Activated CD4-positive, alpha-beta T cell treated with anti-CD3 and anti-CD28 coated beads, Interleukin-2, amount 10 ng/mL, durations not matched to agents 24 days and 14 days (primary cell): ENCODE measurements around the gene PTDSS2. TPM values are rescaled to one million over a fixed set of nuclear protein-coding genes. Genes with fewer than 3 reads are reported as not detected.

ENCODE experiments used
- DNase-seq: peaks from one replicate; pipeline ENCODE4 v3.0.0; 2022
- H3K27ac Mint-ChIP-seq: one replicate; pipeline ENCODE4 v1.8.0; 2022; ENCODE audit warnings: mild to moderate bottlenecking, mixed read lengths
- H3K27me3 Mint-ChIP-seq: one replicate; pipeline ENCODE4 v1.8.0; 2022; ENCODE audit warnings: mixed read lengths
- H3K36me3 Mint-ChIP-seq: one replicate; pipeline ENCODE4 v1.8.0; 2022; ENCODE audit warnings: low read depth, mild to moderate bottlenecking, mixed read lengths
- H3K4me1 Mint-ChIP-seq: one replicate; pipeline ENCODE4 v1.8.0; 2021; ENCODE audit warnings: mixed read lengths
- H3K4me3 Mint-ChIP-seq: one replicate; pipeline ENCODE4 v1.8.0; 2022; ENCODE audit warnings: mild to moderate bottlenecking, moderate library complexity, mixed read lengths
- H3K9me3 Mint-ChIP-seq: one replicate; pipeline ENCODE4 v1.8.0; 2021; ENCODE audit warnings: mixed read lengths
- intact Hi-C: fragments of 100-400 bp; cut with micrococcal nuclease; formaldehyde crosslinking; loops from one replicate; pipeline ENCODE4 v1.15.1; 2023
- total RNA-seq: library from RNA; stranded (reverse); gene quantifications from 2 replicates; pipeline ENCODE4 v1.2.3, GENCODE V29; 2022

The PTDSS2 gene
- total RNA-seq, 1 donor from 2014 or later = 31.0 TPM

DNA sequence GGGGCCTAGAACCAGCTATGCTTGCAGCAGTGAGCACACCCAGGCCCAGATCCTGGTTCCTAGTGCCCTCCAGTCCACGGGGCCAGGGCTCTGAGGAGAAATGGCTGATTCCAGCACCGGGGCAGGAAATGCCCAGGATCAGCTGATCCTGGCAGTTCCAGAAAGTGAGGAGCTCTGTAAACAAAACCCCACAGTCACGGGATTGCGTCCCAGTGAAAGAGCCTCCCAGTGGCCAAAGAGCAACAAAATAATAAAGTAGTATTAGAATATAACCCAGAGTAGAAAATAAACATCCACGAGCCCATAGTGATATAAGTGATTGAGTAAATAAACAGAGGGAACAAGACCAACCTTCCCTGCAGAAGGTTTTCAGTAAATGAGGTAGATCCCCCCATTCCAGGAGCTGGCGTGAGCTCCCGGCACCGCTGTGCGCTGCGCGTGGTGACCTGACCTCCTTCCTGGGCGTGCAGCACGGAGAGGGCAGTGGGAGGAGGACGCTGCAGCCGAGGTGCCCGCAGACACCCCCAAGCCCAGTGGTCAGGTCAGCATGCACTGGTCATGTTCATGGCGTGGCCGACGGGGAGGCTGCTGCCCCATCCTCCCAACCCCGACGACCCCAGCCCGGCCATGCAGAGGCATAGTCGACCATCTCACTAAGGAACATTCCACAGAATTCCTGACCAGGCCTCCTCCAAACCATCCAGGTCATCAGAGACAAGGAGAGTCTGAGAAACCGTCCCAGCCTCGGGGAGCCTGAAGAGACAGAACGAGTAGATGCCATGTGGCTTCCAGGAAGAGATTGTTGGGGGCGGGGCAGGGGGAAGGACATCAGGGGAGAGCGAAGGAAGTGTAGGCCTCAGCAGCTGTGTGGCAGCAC lies 19.8 kb downstream of the PTDSS2 start:
- Mint-ChIP-seq H3K4me3 (no peak overlapping the region), H3K9me3 (no peaks in the 10 kb centered on the region), H3K36me3 (peaks cover 3% of the 10 kb centered on the region), H3K27ac (no peak overlapping the region), H3K27me3 (no peaks in the 10 kb centered on the region), H3K4me1 (no peaks in the 10 kb centered on the region)
- DNase-seq = no peak
- intact Hi-C loops = no loop called here

DNA sequence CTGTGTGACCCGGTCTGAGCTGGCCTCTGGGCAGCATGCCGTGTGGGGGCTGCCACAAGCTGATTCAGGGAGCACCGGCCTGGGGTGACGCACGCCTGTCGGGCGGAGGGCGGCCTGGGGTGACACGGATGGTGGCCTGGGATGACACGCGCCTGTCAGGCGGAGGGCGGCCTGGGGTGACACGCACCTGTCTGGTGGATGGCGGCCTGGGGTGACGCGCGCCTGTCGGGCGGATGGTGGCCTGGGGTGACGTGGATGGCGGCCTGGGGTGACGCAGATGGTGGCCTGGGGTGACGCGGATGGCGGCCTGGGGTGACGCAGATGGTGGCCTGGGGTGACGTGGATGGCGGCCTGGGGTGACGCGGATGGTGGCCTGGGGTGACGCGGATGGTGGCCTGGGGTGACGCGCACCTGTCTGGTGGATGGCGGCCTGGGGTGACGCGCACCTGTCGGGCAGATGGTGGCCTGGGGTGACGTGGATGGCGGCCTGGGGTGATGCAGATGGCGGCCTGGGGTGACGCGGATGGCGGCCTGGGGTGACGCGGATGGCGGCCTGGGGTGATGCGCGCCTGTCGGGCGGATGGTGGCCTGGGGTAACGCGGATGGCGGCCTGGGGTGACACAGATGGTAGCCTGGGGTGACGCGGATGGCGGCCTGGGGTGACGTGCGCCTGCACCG lies 21.5 kb downstream of the PTDSS2 start:
- DNase-seq = no peak
- no peaks in the 10 kb centered on the region for H3K9me3 Mint-ChIP-seq
- intact Hi-C loops = no loop called here
- no peaks in the 10 kb centered on the region for H3K4me1 Mint-ChIP-seq
- no peak overlapping the region for H3K4me3 Mint-ChIP-seq
- no peaks in the 10 kb centered on the region for H3K36me3 Mint-ChIP-seq
- H3K27me3 Mint-ChIP-seq = no peaks in the 10 kb centered on the region
- no peak overlapping the region for H3K27ac Mint-ChIP-seq

DNA sequence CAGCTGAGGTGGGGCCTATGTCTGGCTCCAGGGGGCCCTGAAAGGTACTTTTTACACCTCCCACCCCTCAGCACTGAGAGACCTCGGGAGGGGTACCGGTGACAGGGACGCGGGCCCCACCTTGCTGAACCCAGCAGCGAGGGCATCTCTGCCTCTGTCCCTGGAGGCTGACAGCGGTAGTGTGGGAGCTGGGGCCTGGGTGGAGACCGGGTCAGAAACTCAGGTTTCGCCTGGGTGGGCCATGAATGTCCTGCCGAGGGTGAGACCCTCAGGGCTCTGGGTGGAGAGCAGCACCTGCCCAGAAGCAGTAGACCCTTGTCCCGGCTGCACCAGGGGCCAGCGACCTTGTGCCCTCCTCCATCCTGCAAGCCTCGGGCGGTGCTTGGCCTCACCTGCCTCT lies 22.2 kb downstream of the PTDSS2 start:
- no peak for DNase-seq
- no peaks in the 10 kb centered on the region for H3K27me3 Mint-ChIP-seq
- H3K27ac Mint-ChIP-seq = no peak overlapping the region
- no peaks in the 10 kb centered on the region for H3K4me1 Mint-ChIP-seq
- no peaks in the 10 kb centered on the region for H3K9me3 Mint-ChIP-seq
- no peak overlapping the region for H3K4me3 Mint-ChIP-seq
- no peaks in the 10 kb centered on the region for H3K36me3 Mint-ChIP-seq
- intact Hi-C loops = no loop called here

DNA sequence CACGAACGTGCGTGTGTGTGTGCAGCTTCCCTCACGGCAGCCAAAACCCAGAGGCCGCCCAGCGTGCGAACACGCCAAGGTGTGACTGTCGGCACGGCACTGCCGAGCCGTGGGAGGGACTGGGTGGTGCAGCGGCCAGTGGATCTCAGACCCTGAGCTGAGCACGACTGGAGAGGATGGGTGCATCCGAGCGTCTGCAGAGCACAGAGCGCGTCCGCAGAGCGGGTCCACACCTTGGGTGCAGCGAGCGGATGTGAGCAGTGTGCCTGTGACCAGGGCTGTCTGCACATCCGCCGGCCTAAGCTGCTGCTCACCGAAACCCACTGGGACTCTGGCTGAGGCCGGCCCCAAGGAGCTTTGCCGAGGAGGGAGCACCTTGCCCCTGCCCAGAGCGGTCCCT lies 22.7 kb downstream of the PTDSS2 start:
- Mint-ChIP-seq H3K4me3 (no peak overlapping the region), H3K27ac (no peak overlapping the region), H3K9me3 (no peaks in the 10 kb centered on the region), H3K4me1 (no peaks in the 10 kb centered on the region), H3K27me3 (no peaks in the 10 kb centered on the region), H3K36me3 (no peaks in the 10 kb centered on the region)
- intact Hi-C loops = no loop called here
- DNase-seq = no peak

DNA sequence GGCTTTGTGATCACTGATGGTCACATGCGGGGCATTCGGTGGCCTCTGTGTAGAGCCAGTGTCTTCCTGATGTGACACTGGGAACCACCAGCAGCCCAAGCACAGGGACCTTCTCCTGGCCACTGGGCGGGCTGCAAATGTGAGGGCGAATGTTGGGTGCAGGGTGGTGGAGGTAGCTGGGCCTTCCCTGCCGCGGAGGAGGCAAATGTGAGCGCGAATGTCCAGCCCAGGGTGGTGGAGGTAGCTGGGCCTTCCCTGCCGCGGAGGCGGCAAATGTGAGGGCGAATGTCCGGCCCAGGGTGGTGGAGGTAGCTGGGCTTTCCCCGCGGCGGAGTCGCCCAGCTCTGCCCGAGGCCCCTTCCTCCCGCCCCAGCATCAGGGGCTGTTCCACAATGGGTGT lies 23.3 kb downstream of the PTDSS2 start:
- H3K36me3 Mint-ChIP-seq = no peaks in the 10 kb centered on the region
- H3K9me3 Mint-ChIP-seq = no peaks in the 10 kb centered on the region
- H3K27ac Mint-ChIP-seq = no peak overlapping the region
- no peaks in the 10 kb centered on the region for H3K27me3 Mint-ChIP-seq
- no peaks in the 10 kb centered on the region for H3K4me1 Mint-ChIP-seq
- no peak overlapping the region for H3K4me3 Mint-ChIP-seq
- intact Hi-C loops = no loop called here
- DNase-seq = no peak

DNA sequence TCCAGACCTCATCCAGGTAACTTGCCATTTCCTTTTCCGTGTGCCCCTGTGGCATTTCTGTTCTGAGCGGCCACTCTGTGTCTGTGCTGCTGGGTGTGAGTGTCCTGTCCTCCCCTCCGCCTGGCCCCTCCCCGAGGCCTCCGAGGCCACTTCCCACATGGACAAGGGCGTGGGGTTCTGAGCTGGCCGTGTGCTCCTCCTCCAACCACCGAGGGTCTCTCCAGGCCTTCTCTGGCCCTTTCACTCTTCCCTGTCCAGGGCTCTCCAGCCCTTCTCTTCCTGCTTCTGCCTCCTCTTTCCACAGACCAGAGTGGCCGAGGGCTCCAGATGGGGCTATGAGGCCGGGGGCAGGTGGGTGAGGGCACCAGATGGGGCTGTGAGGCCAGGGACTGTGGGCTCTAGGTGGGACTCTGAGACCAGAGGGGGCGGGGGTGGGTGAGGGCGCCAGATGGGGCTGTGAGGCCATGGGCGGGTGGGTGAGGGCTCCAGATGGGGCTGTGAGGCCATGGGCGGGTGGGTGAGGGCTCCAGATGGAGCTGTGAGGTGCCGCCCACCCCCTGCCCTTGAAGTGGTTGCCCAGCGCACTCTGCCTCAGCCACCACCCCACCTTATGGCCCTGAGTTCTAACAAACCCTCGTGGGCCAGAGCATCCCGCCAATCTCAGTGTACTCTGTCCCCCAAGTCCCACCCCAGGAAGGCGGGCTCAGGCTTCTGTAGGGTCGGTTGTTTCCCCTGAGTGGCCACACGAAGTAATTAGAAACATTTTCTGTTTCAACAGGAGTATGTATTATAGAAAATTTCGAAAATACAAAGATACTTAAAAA lies 24.1 kb downstream of the PTDSS2 start:
- intact Hi-C loops = no loop called here

DNA sequence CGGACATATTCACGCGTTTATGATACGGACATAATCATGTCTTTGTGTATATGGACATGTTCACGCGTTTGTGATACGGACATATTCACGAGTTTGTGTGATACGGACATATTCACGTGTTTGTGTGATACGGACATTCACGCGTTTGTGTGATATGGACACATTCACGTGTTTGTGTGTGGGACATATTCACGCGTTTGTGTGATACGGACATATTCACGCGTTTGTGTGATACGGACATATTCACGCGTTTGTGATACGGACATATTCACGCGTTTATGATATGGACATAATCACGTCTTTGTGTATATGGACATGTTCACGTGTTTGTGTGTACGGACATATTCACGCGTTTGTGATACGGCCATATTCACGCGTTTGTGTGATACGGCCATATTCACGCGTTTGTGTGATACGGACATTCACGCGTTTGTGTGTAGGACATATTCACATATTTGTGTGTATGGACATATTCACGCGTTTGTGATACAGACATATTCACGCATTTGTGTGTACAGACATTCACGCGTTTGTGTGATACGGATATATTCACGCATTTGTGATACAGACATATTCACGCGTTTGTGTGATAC lies 24.9 kb downstream of the PTDSS2 start:
- Mint-ChIP-seq H3K4me3 (no peak overlapping the region), H3K27me3 (no peaks in the 10 kb centered on the region), H3K4me1 (no peaks in the 10 kb centered on the region), H3K36me3 (no peaks in the 10 kb centered on the region), H3K27ac (no peak overlapping the region), H3K9me3 (no peaks in the 10 kb centered on the region)
- no peak for DNase-seq
- intact Hi-C loops = no loop called here

More for the DNA sequence above, 24.1 kb downstream of the PTDSS2 start:
- DNase-seq = no peak
- Mint-ChIP-seq H3K4me3 (no peak overlapping the region), H3K27ac (no peak overlapping the region), H3K9me3 (no peaks in the 10 kb centered on the region), H3K27me3 (no peaks in the 10 kb centered on the region), H3K36me3 (no peaks in the 10 kb centered on the region), H3K4me1 (no peaks in the 10 kb centered on the region)

DNA sequence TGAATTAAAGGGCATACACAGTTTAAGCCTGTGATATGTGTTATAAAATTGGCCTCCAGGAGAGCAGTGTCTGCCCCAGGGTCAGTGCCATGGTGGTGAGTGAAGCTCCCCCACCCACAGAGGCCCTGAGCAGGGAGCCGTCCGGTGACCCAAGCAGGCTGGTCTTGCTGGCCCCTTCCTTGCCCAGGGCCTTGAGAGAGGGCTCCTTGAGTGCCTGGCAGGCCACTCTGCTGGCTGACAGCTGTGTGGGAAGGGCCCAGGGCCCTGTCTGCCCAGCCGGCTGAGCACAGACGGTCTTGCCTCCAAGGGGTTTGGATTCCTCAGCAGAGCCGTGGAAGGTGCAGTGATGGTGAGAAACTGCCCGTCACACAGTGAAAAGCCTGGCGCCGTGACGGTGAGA lies 25.9 kb downstream of the PTDSS2 start:
- Mint-ChIP-seq H3K4me3 (no peak overlapping the region), H3K36me3 (no peaks in the 10 kb centered on the region), H3K9me3 (no peaks in the 10 kb centered on the region), H3K4me1 (no peaks in the 10 kb centered on the region), H3K27me3 (no peaks in the 10 kb centered on the region), H3K27ac (no peak overlapping the region)
- DNase-seq = no peak
- intact Hi-C loops = no loop called here

DNA sequence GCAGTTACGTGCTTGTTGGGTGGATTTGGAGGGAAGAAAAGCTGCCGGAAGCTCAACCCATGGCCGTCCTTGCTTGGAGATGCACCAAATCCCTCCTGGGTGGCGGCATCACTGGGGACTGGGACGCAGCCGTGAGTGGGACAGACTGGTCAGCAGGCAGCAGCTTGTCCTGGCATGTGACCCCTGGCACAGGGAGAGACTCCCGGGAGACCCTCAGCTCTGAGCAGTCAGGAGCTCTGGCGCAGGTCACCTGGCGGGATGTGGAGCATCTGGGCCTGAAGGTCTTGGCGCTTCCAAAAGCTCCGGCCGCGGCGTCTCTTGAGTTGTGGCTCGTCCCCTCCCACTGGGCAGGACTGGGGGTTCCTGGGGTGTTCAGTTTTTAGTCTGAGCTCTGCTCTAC lies 26.3 kb downstream of the PTDSS2 start:
- no peaks in the 10 kb centered on the region for H3K4me1 Mint-ChIP-seq
- H3K4me3 Mint-ChIP-seq = no peak overlapping the region
- intact Hi-C loops = no loop called here
- H3K27ac Mint-ChIP-seq = no peak overlapping the region
- no peaks in the 10 kb centered on the region for H3K27me3 Mint-ChIP-seq
- H3K36me3 Mint-ChIP-seq = no peaks in the 10 kb centered on the region
- no peak for DNase-seq
- no peaks in the 10 kb centered on the region for H3K9me3 Mint-ChIP-seq

DNA sequence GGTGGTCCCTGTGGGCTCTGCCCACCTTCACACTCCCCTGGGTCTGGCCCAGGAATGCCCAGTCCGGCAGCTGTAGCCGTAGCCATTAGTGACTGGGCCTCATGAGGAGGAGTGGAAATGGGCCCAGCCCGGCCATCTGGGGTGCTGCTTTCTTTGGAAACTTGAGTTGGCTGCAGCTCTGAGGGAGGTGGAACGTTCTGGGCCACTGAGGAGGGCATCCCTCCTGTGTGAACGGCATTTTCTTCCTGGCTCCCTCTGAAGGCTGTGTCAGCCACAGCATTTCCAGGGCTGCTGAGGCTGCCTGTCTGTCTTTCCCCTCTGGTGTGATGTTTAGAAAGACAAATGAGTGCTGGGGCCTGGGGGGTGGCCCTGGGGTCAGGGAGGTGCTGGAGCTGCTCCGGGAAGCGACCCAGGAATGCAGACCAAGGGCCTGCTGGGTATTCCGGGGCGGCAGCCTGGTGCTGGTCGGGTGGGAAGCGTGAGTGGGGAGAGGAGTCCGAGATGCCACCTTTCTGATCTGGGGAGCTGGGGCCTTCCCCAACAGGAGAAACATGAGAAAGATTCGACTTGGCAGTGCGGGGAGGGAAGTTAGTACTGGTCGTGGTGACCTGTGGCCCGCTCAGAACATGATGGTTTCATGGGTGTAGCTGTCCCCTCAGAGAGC lies 27.1 kb downstream of the PTDSS2 start:
- H3K9me3 Mint-ChIP-seq = no peaks in the 10 kb centered on the region
- H3K27me3 Mint-ChIP-seq = no peaks in the 10 kb centered on the region
- no peaks in the 10 kb centered on the region for H3K36me3 Mint-ChIP-seq
- H3K27ac Mint-ChIP-seq = no peak overlapping the region
- intact Hi-C loops = no loop called here
- no peak overlapping the region for H3K4me3 Mint-ChIP-seq
- no peak for DNase-seq
- no peaks in the 10 kb centered on the region for H3K4me1 Mint-ChIP-seq

DNA sequence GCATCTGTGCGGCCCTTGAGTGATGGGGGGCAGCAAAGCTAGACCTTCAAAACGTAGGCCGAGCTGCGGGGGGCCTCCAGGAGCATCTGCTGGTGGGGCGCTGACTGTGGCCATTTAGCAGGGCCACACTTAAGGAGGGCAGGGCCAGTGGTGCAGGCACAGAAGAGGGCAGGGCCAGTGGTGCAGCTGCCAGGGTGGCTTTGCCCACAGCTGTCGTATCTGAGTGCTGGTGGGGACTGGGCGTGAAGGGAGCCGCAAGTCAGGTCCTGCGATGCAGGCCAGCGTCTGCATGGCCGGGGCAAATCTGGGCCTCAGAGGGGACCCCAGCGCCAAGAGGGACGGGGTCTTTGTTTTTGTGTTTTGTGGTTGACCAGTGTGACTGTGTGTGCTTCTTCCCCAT lies 29.2 kb downstream of the PTDSS2 start:
- Mint-ChIP-seq H3K36me3 (no peaks in the 10 kb centered on the region), H3K4me1 (no peaks in the 10 kb centered on the region), H3K4me3 (no peak overlapping the region), H3K27me3 (no peaks in the 10 kb centered on the region), H3K9me3 (no peaks in the 10 kb centered on the region), H3K27ac (no peak overlapping the region)
- no peak for DNase-seq
- intact Hi-C loops = no loop called here

DNA sequence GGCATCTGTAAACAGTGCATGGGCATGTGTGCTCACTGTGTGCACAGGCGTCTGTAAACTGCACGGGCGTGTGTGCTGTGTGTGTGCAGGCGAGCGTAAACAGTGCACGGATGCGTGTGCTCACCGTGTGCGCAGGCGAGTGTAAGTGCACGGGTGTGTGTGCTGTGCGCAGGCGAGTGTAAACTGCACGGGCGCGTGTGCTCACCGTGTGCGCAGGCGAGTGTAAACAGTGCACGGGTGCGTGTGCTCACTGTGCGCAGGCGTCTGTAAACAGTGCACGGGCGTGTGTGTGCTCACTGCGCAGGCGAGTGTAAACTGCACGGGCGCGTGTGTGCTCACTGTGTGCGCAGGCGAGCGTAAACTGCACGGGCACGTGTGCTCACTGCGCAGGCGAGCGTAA lies 34.5 kb downstream of the PTDSS2 start:
- no peak overlapping the region for H3K27ac Mint-ChIP-seq
- intact Hi-C loops = no loop called here
- no peak for DNase-seq
- no peaks in the 10 kb centered on the region for H3K27me3 Mint-ChIP-seq
- H3K4me1 Mint-ChIP-seq = no peaks in the 10 kb centered on the region
- no peak overlapping the region for H3K4me3 Mint-ChIP-seq
- peaks cover 1% of the 10 kb centered on the region for H3K36me3 Mint-ChIP-seq
- no peaks in the 10 kb centered on the region for H3K9me3 Mint-ChIP-seq

DNA sequence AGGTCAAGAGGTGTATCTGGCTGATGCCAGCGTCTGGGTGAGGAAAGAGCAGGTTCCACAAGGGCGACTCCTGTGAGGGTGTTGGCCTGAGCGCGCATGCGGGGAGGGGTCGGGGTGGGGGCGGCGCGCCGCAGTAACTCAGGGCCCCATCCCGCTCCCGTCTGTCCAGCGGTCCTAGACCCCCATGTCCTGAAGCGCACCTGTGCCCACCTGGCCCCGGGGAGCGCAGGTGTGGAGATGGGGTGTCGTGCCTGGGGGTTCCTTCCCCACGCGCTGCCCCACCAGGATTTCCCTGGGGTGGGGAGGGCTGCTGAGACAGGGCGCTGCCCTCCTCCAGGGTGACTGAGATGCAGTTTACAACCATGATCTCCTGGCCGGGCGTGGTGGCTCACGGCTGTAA lies 36.1 kb downstream of the PTDSS2 start:
- no peaks in the 10 kb centered on the region for H3K27me3 Mint-ChIP-seq
- no peak overlapping the region for H3K4me3 Mint-ChIP-seq
- H3K36me3 Mint-ChIP-seq = peaks cover 3% of the 10 kb centered on the region
- H3K4me1 Mint-ChIP-seq = no peaks in the 10 kb centered on the region
- H3K27ac Mint-ChIP-seq = no peak overlapping the region
- H3K9me3 Mint-ChIP-seq = no peaks in the 10 kb centered on the region
- DNase-seq = no peak
- intact Hi-C loops = no loop called here
